H1 (cell line): ENCODE data around the gene ADAMTS6. TPM values are rescaled to one million over a fixed set of nuclear protein-coding genes. Genes with fewer than 3 reads are reported as not detected.

Source experiments
- BRCA1 ChIP-seq: IDR thresholded peaks from 2 replicates; pipeline ENCODE4 v1.6.1; 2012; ENCODE audit warnings: low read depth, low read length, improper control_type of control experiment
- CBX8 ChIP-seq: fragments of 300-800, 300-1000 bp; sonication (generic); IDR thresholded peaks from 2 replicates; pipeline ENCODE4 v1.7.1; 2016; ENCODE audit warnings: low read depth, low read length, borderline replicate concordance
- CHD2 ChIP-seq: IDR thresholded peaks from 2 replicates; pipeline ENCODE4 v1.6.1; 2012; ENCODE audit warnings: low read length, improper control_type of control experiment
- JUN ChIP-seq: IDR thresholded peaks from 2 replicates; pipeline ENCODE4 v1.6.1; 2011; ENCODE audit warnings: low read depth, mild to moderate bottlenecking, improper control_type of control experiment, low read length
- NRF1 ChIP-seq: IDR thresholded peaks from 2 replicates; pipeline ENCODE4 v1.6.1; 2011; ENCODE audit warnings: mild to moderate bottlenecking, low read depth, low read length, improper control_type of control experiment
- RBBP5 ChIP-seq: IDR thresholded peaks from 2 replicates; pipeline ENCODE4 v1.7.1; 2012; ENCODE audit warnings: low read depth, mild to moderate bottlenecking, inconsistent platforms, low read length, moderate library complexity, borderline replicate concordance
- polyA plus RNA-seq, 7 experiments: library from polyadenylated mRNA; depleted of rRNA in 3 of 7; stranded (reverse) in 5 of 7; unstranded in 2 of 7; fragments of >200 nt in 5 of 7; fragments of 200-250 nt in 2 of 7; gene quantifications; 1 replicate in 5 of 7; 2 replicates in 1 of 7; 4 replicates in 1 of 7; pipeline versions ENCODE4 v1.2.1 to v1.2.3, GENCODE V29; 2011 to 2013; ENCODE audit warnings: missing spikeins in 2 of 7, mixed read lengths in 2 of 7
- total RNA-seq: library from RNA; stranded (reverse); fragmentation: NEBNext Ultra II Directional; extraction: Animal tissue kit (Norgen Biotek cat#: 25700); gene quantifications from 2 replicates; pipeline ENCODE4 v1.2.1, GENCODE V29; 2021

ADAMTS6 gene
- total and polyA plus RNA-seq, 2 of the 8 experiments (the other 6 are each of a cell fraction or from before 2014, with no cell fraction given): 0.74 to 2.4 TPM

DNA sequence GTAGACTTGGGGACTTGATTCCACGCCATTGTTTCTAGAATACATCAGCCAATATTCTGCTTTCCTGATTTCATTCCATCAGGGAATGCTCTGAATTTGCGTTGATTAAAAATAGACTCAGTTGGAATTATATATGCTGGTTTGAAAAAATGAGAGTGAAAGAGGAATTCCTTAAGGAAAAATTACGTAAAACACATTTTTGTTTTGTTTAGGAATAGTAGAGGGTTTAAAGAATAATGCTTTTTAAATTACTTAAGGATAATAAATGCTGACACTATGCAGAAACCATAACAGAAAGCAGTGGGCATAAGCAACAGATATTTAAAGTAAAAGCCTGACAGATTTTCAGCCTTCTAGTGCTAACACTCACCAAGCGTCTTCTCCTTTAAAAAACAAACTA is 235.0 kb downstream of the ADAMTS6 start (continued):
- TF ChIP-seq BRCA1: no peak
- TF ChIP-seq NRF1: no peak
- no peak for TF ChIP-seq CBX8
- no peak for TF ChIP-seq RBBP5
- no peak for TF ChIP-seq CHD2
- TF ChIP-seq JUN: no peak
- TF ChIP-seq, all 59 proteins: peak for 0
